Upper lobe of left lung (tissue), 6 donors: Measurements from ENCODE around the gene PYGL. TPM values are rescaled to one million over a fixed set of nuclear protein-coding genes. Genes with fewer than 3 reads are reported as not detected.
A peak's percentile ranks its signal among the peaks of the same experiment; 100 is the strongest.
"Not testable (repeated sequence)": the region's sequence is repeated elsewhere in the genome, so short reads cannot be mapped to it uniquely, and the experiment has no call there.

Experiments
- ATAC-seq, 2 donors: fragments of 200-7000 bp; cut with Tn5 transposase; one replicate each; pipeline ENCODE4 v1.9.1; 2022; ENCODE audit warnings: mild to moderate bottlenecking in 2 of 2, moderate library complexity in 2 of 2; ENCODE audit not compliant: low FRiP score in 2 of 2
- DNase-seq, 2 donors: peaks; one replicate each; pipeline ENCODE4 v3.0.0-alpha.2; 2019 to 2020
- H3K27ac ChIP-seq, 4 donors: fragments of 200-600 bp; sonication (generic); one replicate each; pipeline ENCODE4 v1.5.1; 2016 to 2019
- H3K27me3 ChIP-seq, 4 donors: fragments of 200-600 bp; sonication (generic); one replicate each; pipeline ENCODE4 v1.5.1; 2017 to 2019
- H3K36me3 ChIP-seq, 4 donors: fragments of 200-600 bp; sonication (generic); one replicate each; pipeline ENCODE4 v1.5.1; 2016 to 2019
- H3K4me1 ChIP-seq, 4 donors: fragments of 200-600 bp; sonication (generic); one replicate each; pipeline ENCODE4 v1.5.1; 2018 to 2019
- H3K4me3 ChIP-seq, 4 donors: fragments of 200-600 bp; sonication (generic); one replicate each; pipeline ENCODE4 v1.5.1; 2017 to 2019; ENCODE audit warnings: mild to moderate bottlenecking in 2 of 4, moderate library complexity in 1 of 4
- H3K9me3 ChIP-seq, 4 donors: fragments of 200-600 bp; sonication (generic); one replicate each; pipeline ENCODE4 v1.5.1; 2018 to 2019
- EP300 ChIP-seq, 4 donors: sonication (generic); formaldehyde crosslinking; IDR thresholded peaks; one replicate each; pipeline ENCODE4 v1.5.1; 2017; ENCODE audit warnings: antibody characterized with exemption in 4 of 4, control low read depth in 2 of 4
- POLR2A ChIP-seq, 4 donors: fragments of 450-650 bp; IDR thresholded peaks; one replicate each; pipeline ENCODE4 v1.5.1; 2016 to 2017; ENCODE audit warnings: antibody characterized with exemption in 4 of 4, mild to moderate bottlenecking in 2 of 4
- POLR2AphosphoS5 ChIP-seq, 2 donors: sonication (generic); formaldehyde crosslinking; IDR thresholded peaks; one replicate each; pipeline ENCODE4 v1.5.1; 2017; ENCODE audit warnings: antibody characterized with exemption in 2 of 2
- WGBS, 2 donors: methylation state at CpG; one replicate each; pipeline ENCODE4 v1.1.5; 2017 to 2018; 5-methylcytosine and 5-hydroxymethylcytosine counted together
- total RNA-seq, 6 donors: library from RNA; depleted of rRNA in 4 of 6; stranded (reverse); fragments of >200 nt in 4 of 6; gene quantifications; one replicate each; pipeline versions ENCODE4 v1.1.0 to v1.2.1, GENCODE V29; 2016 to 2021
- TF ChIP-seq, protein P1 (sequence below), 6 experiments: fragments of 450-650 bp in 4 of 6; fragments of 200-600 bp in 2 of 6; sonication (generic) in 2 of 6; IDR thresholded peaks; one replicate each; pipeline ENCODE4 v1.5.1; 2016 to 2019; ENCODE audit warnings: antibody characterized with exemption in 6 of 6
- donor health status: DM: no; HTN: no; CAD: no; lungs with moderate emphysema.
- donor health status: DM: no; HTN: yes; CAD: no; lungs with severe emphysema.

The PYGL gene
- total RNA-seq, 6 donors from 2014 or later, result 33.6 to 73.2 (median 55.9) TPM

DNA sequence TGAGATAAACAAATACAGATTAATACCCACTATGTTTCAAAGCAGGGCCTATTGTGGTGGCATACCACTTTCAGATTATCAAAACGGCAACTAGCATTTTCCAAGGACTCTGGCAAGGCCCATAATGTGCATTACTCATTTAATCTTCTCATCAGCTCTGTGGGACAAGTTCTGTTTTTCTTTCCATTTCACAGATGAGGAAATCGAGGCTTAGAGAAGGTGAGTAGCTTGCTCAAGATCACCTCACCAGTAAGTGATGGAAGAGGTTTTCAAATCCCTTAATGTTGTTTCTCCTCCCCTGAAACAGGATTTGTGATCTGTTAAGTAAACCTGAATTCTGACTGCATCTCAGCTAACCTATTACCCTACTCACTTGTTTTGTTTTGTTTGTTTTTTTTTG, 3.9 kb upstream of the PYGL start:
- TF ChIP-seq, protein P1, sequence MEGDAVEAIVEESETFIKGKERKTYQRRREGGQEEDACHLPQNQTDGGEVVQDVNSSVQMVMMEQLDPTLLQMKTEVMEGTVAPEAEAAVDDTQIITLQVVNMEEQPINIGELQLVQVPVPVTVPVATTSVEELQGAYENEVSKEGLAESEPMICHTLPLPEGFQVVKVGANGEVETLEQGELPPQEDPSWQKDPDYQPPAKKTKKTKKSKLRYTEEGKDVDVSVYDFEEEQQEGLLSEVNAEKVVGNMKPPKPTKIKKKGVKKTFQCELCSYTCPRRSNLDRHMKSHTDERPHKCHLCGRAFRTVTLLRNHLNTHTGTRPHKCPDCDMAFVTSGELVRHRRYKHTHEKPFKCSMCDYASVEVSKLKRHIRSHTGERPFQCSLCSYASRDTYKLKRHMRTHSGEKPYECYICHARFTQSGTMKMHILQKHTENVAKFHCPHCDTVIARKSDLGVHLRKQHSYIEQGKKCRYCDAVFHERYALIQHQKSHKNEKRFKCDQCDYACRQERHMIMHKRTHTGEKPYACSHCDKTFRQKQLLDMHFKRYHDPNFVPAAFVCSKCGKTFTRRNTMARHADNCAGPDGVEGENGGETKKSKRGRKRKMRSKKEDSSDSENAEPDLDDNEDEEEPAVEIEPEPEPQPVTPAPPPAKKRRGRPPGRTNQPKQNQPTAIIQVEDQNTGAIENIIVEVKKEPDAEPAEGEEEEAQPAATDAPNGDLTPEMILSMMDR (IDR thresholded peaks at IDR 0.05), result no peak
- TF ChIP-seq POLR2AphosphoS5 (IDR thresholded peaks at IDR 0.05) (no peak), EP300 (IDR thresholded peaks at IDR 0.05) (no peak), POLR2A (IDR thresholded peaks at IDR 0.05) (no peak)
- DNase-seq (no peak), ATAC-seq (no peak)
- no peaks in the 10 kb centered on the region for H3K27me3 ChIP-seq
- no peaks in the 10 kb centered on the region for H3K36me3 ChIP-seq
- 69 to 87% methylated on average over 2 of the region's 2 CpGs for WGBS, 2 donors
- H3K9me3 ChIP-seq, result no peaks in the 10 kb centered on the region
- peaks cover 0 to 10% (median 7%) of the 10 kb centered on the region in 4 donors for H3K4me1 ChIP-seq
- no peak overlapping the region for H3K27ac ChIP-seq
- no peak overlapping the region for H3K4me3 ChIP-seq

DNA sequence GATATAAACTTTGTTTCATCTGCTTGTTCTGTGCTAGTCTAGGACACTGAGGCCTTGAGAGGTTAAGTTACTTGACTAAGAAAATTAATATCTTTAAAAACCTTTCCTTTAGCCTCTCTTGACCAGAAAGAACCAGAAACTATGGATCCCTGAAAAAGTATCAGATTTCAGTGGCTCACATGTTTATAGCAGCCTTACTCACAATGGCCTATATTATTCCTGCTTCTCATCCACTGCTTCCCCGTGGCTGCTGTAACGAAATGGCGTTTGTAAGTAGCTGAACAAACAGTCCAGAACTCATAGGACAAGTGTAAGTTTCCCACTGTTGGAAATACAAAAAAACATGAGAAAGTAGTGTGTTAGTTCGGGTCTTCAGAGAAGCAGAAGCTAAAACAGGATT, 3.2 kb upstream of the PYGL start:
- Histone ChIP-seq H3K36me3 (no peaks in the 10 kb centered on the region), H3K4me1 (peaks cover 0 to 14% (median 9%) of the 10 kb centered on the region in 4 donors), H3K4me3 (no peak overlapping the region), H3K27ac (no peak overlapping the region), H3K9me3 (no peaks in the 10 kb centered on the region), H3K27me3 (no peaks in the 10 kb centered on the region)
- 70 to 74% methylated on average over 4 of the region's 4 CpGs for WGBS, 2 donors
- DNase-seq (no peak), ATAC-seq (no peak)
- TF ChIP-seq, protein P1 (IDR thresholded peaks at IDR 0.05), result no peak
- TF ChIP-seq POLR2AphosphoS5 (IDR thresholded peaks at IDR 0.05) (no peak), POLR2A (IDR thresholded peaks at IDR 0.05) (no peak), EP300 (IDR thresholded peaks at IDR 0.05) (no peak)

DNA sequence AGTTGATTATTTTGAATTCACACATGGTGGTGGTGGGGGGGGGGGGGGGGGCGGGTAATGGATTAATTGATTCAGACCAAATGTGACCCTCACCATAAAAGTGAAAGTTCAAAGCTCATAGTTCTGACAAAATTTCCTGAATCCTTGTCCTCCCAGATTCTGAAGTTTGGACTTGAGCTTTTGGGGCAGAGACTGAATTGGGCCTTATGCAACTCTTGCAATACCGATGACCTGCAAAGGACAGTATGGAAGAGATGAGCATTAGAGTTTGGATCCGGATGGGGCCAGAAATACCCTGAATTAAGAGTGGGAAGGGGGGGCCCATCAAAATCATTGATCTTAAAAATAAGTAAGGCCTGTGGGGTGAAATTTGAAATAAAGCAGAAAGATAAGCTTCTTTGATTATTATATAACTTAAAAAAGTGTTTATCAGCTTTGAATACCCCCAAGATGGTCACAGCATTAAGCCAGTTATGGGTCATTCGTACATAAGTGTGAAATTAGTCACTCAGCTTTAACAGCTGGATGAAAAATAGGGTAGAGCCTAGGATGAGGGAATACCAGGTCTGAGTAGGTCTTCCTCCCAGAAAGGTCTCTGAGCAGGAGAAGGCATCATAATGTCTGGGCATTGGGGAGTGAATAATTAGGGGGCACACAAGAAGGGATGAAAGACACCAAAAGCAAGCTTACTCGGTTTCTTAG, 2.1 kb upstream of the PYGL start:
- Histone ChIP-seq H3K4me3 (no peak overlapping the region), H3K27me3 (no peaks in the 10 kb centered on the region), H3K4me1 (peaks cover 0 to 14% (median 9%) of the 10 kb centered on the region in 4 donors), H3K9me3 (no peaks in the 10 kb centered on the region), H3K27ac (no peak overlapping the region), H3K36me3 (no peaks in the 10 kb centered on the region)
- DNase-seq, result no peak
- ATAC-seq, result no peak
- 95 to 99% methylated on average over 5 of the region's 5 CpGs for WGBS, 2 donors
- TF ChIP-seq POLR2A (IDR thresholded peaks at IDR 0.05), result no peak
- no peak for TF ChIP-seq POLR2AphosphoS5 (IDR thresholded peaks at IDR 0.05)
- TF ChIP-seq, protein P1 (IDR thresholded peaks at IDR 0.05), result no peak
- no peak for TF ChIP-seq EP300 (IDR thresholded peaks at IDR 0.05)

DNA sequence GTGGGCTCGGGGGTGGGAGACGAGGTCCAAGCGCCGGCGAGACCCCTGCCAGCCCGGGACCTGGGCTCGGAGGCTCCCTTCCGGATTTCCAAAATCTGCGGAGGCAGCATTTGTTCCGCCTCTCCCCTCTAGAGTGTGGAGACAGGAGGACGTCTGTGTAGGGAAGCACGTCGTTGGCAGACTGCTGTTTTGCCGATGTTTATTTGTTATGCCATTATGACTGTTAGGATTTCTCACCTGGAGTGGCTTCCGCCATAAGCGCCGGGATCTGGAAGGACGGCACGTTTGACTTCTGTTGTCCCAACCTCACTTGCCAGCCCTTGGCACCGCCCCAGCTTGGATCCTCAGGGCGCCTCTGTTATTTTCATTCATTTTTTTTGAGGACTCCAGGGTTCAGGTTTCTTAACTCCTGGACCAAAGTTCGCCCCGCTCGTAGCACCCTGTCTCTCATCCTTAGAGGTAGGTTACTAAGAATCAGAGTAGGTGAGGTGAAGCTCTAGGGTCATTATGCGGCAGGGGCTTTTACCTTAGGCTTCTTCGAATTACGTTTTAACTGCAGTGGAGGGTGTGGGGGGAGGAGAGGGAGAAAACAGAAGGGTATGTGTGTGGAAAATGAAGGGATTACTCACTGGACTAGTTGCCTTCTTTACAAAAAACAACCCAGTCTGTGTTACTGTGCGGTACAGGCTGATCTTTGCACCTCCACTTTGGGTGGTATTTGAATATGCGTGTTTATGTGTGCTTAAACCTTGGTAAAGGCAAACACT, 547 bp upstream of the PYGL start:
- peak in 2 of 4 donors; percentile 12 to 59 for TF ChIP-seq POLR2A (IDR thresholded peaks at IDR 0.05)
- TF ChIP-seq EP300 (IDR thresholded peaks at IDR 0.05), result no peak
- no peaks in the 10 kb centered on the region for H3K27me3 ChIP-seq
- peak overlapping the region; percentile 74 to 92 (median 84) for H3K27ac ChIP-seq
- peaks cover 0 to 14% (median 9%) of the 10 kb centered on the region in 4 donors for H3K4me1 ChIP-seq
- peak overlapping the region; percentile 59 to 78 (median 70) for H3K4me3 ChIP-seq
- 9 to 12% methylated on average over 17 to 28 of the region's 29 CpGs for WGBS, 2 donors
- no peaks in the 10 kb centered on the region for H3K36me3 ChIP-seq
- DNase-seq (peak; percentile 29 to 49), ATAC-seq (peak; percentile 25 to 80)
- no peaks in the 10 kb centered on the region for H3K9me3 ChIP-seq

DNA sequence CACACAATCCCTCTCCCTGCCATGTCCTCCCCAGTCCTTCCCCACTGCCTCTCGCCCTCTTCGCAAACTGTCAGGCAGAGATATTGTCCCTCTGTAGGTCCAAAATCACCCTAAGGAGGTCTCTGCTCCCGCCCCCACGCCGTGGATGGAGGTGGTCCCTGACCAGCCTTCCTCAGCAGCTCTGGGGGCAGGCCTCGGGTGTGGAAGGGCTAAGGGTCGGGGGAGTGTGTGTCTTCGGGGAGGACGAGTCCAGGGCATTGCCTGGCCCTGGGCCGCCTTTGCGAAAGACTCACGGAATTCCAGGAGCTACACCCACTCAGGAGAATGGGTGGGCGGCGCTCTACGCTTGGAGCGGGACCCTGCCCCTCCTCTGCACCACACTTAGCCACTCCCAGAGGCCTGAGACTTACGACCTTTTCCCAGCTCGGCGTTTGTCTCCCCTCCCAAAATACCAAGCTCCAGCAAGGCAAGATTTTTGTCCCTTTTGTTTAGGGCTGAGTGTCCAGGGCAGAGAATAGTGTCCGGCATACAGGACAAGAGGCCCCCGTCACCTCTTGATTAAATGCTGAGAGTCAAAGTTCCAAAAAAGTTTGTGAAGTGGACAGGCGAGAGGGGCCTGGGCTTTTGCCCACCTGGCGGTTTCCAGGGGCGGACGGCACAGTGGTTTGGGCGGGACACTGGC, 881 bp downstream of the PYGL start:
- ATAC-seq, result peak; percentile 75 to 81
- H3K27ac ChIP-seq, result peak overlapping the region; percentile 74 to 92 (median 84)
- H3K27me3 ChIP-seq, result no peaks in the 10 kb centered on the region
- H3K4me3 ChIP-seq, result peak overlapping the region; percentile 59 to 78 (median 70)
- TF ChIP-seq POLR2AphosphoS5 (IDR thresholded peaks at IDR 0.05) (peak in 1 of 2 donors; percentile 28), EP300 (IDR thresholded peaks at IDR 0.05) (no peak), POLR2A (IDR thresholded peaks at IDR 0.05) (peak in 1 of 4 donors; percentile 33)
- TF ChIP-seq, protein P1 (IDR thresholded peaks at IDR 0.05), result no peak
- DNase-seq, result peak; percentile 67 to 75
- H3K9me3 ChIP-seq, result no peaks in the 10 kb centered on the region
- H3K36me3 ChIP-seq, result no peaks in the 10 kb centered on the region
- 14 to 16% methylated on average over 18 to 23 of the region's 26 CpGs for WGBS, 2 donors
- peaks cover 0 to 14% (median 9%) of the 10 kb centered on the region in 4 donors for H3K4me1 ChIP-seq

DNA sequence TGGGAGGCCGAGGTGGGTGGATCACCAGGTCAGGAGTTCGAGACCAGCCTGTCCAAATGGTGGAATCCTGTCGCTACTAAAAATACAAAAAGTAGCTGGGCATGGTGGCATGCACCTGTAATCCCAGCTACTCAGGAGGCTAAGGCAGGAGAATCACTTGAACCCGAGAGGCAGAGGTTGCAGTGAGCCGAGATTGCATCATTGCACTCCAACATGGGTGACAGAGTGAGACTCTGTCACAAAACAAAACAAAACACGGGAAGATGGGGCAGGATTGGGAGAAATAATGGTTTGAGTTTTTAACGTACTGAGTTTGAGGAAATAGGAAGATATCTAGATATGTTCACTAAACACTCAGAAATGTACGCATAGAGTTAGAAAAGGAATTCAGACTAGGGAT, 2.6 kb downstream of the PYGL start:
- not testable (repeated sequence) for H3K36me3 ChIP-seq, DNase-seq, ATAC-seq

More for the DNA sequence above, 2.6 kb downstream of the PYGL start:
- not testable (repeated sequence) for H3K9me3 ChIP-seq, H3K4me3 ChIP-seq, H3K27me3 ChIP-seq
- peaks cover 5 to 27% (median 12%) of the 10 kb centered on the region in 4 donors for H3K4me1 ChIP-seq
- H3K27ac ChIP-seq, result peak overlapping the region in 1 of 4 donors; percentile 16
- 88 to 92% methylated on average over 8 of the region's 8 CpGs for whole genome bisulfite sequencing, 2 donors
